Motor neuron (in vitro differentiated cells): ENCODE results near the gene AGR3. TPM values are rescaled to one million over a fixed set of nuclear protein-coding genes. Genes with fewer than 3 reads are reported as not detected.

Experiments
- ATAC-seq, 8 experiments: fragments of 200-7000 bp; cut with Tn5 transposase; replicated peaks in 6 of 8; 2 replicates each; pipeline ENCODE4 v1.8.0; 2021; ENCODE audit warnings: mild to moderate bottlenecking in 8 of 8, moderate library complexity in 8 of 8
- H3K27ac ChIP-seq, 2 donors: fragments of 250-450 bp; sonication (Bioruptor Pico); 2 replicates each; pipeline ENCODE4 v1.9.0; 2021; ENCODE audit warnings: antibody characterized with exemption in 2 of 2, mild to moderate bottlenecking in 2 of 2, moderate library complexity in 1 of 2
- H3K4me1 ChIP-seq, 2 donors: fragments of 250-450 bp; sonication (Bioruptor Pico); replicated peaks in 1 of 2; 2 replicates each; pipeline ENCODE4 v1.6.1; 2021; ENCODE audit warnings: antibody characterized with exemption in 2 of 2, mild to moderate bottlenecking in 2 of 2, moderate library complexity in 1 of 2
- H3K4me3 ChIP-seq, 5 donors: fragments of 250-450 bp; sonication (Bioruptor Pico); 2 replicates each; pipeline ENCODE4 v1.9.0; 2021; ENCODE audit warnings: antibody characterized with exemption in 5 of 5, mild to moderate bottlenecking in 5 of 5, moderate library complexity in 4 of 5
- WGBS, 10 experiments: fragments of 450-650 bp; shearing (Covaris generic); methylation state at CpG; one replicate each; pipeline ENCODE4 v1.0.0; 2022; 5-methylcytosine and 5-hydroxymethylcytosine counted together
- in situ Hi-C, 9 experiments: fragments of 400-800 bp; cut with MboI; loops; one replicate each; pipeline ENCODE4 v1.15.0; 2021; ENCODE audit warnings: low sequenced_read_pairs in 9 of 9, low pct_unique_long_range_greater_than_20kb in 2 of 9; ENCODE audit not compliant: unreplicated experiment in 9 of 9
- total RNA-seq, 8 experiments: library from RNA; unstranded; fragments of 300-600 nt; gene quantifications; 2 replicates each; pipeline versions ENCODE4 v1.2.3 to v1.2.4, GENCODE V29; 2022

AGR3 gene
- total RNA-seq, 8 experiments from 2014 or later = 1.3 TPM; not detected in 7

GRCh38 chr7:16916105-16916639, 34.4 kb upstream of the AGR3 start:
- no peak overlapping the region for H3K27ac ChIP-seq
- peak in 6 of 8 experiments; percentile 24 to 49 (median 46) for ATAC-seq
- in situ Hi-C loops = loop anchor here in 3 of 9 experiments (10.0 to 25.0 kb wide), 4 partner anchors 111 to 829 kb away; partner anchors contain the start of gene AGR2 (in 1 of the 3)

GRCh38 chr7:16915405-16915804, 33.6 kb upstream of the AGR3 start:
- WGBS, 10 experiments = 37 to 100% (median 95%) methylated on average over 1 to 3 of the region's 4 CpGs; no CpG with 5 or more reads in 3 of the 10 experiments
- Histone ChIP-seq H3K4me1 (peaks cover 8% of the 10 kb centered on the region in 2 donors), H3K4me3 (no peak overlapping the region), H3K27ac (no peak overlapping the region)
- in situ Hi-C loops = loop anchor here in 3 of 9 experiments (10.0 to 25.0 kb wide), 4 partner anchors 111 to 828 kb away; partner anchors contain the start of gene AGR2 (in 1 of the 3)
- peak in 3 of 8 experiments; percentile 67 to 89 (median 87) for ATAC-seq

More at GRCh38 chr7:16916105-16916639, 34.4 kb upstream of the AGR3 start:
- WGBS, 10 experiments = 20 to 83% (median 76%) methylated on average over 1 of the region's 1 CpG; no CpG with 5 or more reads in 4 of the 10 experiments
- peaks cover 8% of the 10 kb centered on the region in 2 donors for H3K4me1 ChIP-seq
- no peak overlapping the region for H3K4me3 ChIP-seq

GRCh38 chr7:16914771-16915170, 33.0 kb upstream of the AGR3 start:
- no peak overlapping the region for H3K27ac ChIP-seq
- in situ Hi-C loops = loop anchor here in 3 of 9 experiments (10.0 to 25.0 kb wide), 4 partner anchors 110 to 827 kb away; partner anchors contain the start of gene AGR2 (in 1 of the 3)
- ATAC-seq = peak in 2 of 8 experiments; percentile 80 to 84
- 60 to 100% (median 91%) methylated on average over 1 to 4 of the region's 4 CpGs; no CpG with 5 or more reads in 2 of the 10 experiments for WGBS, 10 experiments
- peaks cover 8% of the 10 kb centered on the region in 2 donors for H3K4me1 ChIP-seq
- no peak overlapping the region for H3K4me3 ChIP-seq

DNA sequence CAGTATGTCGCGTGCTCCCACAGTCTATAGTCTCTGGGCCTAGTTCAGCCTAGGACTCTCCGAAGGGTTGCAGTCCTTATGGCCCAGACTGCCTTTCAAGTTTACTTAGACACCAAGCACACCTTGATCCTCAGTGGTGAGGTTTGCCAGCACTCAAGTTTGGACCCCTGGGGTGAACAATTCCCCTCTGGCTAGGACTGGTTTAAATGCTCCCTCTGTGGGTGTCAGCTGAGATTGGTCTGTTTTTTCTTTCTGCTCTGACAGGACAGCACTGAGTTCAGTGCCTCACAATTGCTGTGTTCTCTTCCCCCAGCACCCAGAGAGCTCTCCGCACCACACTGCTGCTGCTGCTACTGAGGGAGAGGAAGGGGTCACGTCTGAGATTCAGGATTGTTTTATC, 31.9 kb upstream of the AGR3 start:
- in situ Hi-C loops = loop anchor here in 3 of 9 experiments (10.0 to 25.0 kb wide), 4 partner anchors 109 to 826 kb away; partner anchors contain the start of gene AGR2 (in 1 of the 3)
- WGBS, 10 experiments = 60 to 100% (median 92%) methylated on average over 1 to 3 of the region's 5 CpGs; no CpG with 5 or more reads in 4 of the 10 experiments
- no peak for ATAC-seq
- Histone ChIP-seq H3K4me1 (peaks cover 8% of the 10 kb centered on the region in 2 donors), H3K27ac (no peak overlapping the region), H3K4me3 (no peak overlapping the region)

DNA sequence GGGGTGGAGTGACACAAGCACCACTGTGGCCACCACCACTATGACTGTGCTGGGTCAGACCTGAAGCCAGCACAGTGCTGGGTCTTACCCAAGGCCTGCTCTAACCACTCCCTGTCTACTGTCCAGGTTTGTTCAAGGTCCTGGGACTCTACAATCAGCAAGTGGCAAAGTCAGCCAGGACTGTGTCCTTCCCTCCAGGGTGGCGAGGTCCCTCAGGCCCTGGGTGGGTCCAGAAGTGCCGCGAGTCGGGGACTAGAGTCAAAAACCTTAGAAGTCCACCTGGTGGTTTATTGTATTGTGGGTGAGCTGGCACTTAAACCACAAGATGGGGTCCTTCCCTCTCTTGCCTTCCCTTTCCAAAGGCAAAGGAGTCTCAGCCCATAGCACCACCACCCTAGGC, 30.8 kb upstream of the AGR3 start:
- in situ Hi-C loops = loop anchor here in 3 of 9 experiments (10.0 to 25.0 kb wide), 4 partner anchors 108 to 825 kb away; partner anchors contain the start of gene AGR2 (in 1 of the 3)
- ATAC-seq = no peak

GRCh38 chr7:16908561-16908960, 26.8 kb upstream of the AGR3 start:
- Histone ChIP-seq H3K4me3 (no peak overlapping the region), H3K4me1 (peaks cover 0 to 3% of the 10 kb centered on the region in 2 donors), H3K27ac (no peak overlapping the region)
- in situ Hi-C loops = loop anchor here in 2 of 9 experiments (25.0 kb wide), 3 partner anchors 196 to 821 kb away; no protein-coding TSS in a partner anchor
- 61 to 100% (median 90%) methylated on average over 2 to 3 of the region's 3 CpGs; no CpG with 5 or more reads in 1 of the 10 experiments for WGBS, 10 experiments
- ATAC-seq = no peak

More for the DNA sequence above, 30.8 kb upstream of the AGR3 start:
- WGBS, 10 experiments = 80 to 100% (median 100%) methylated on average over 1 to 4 of the region's 4 CpGs; no CpG with 5 or more reads in 6 of the 10 experiments
- Histone ChIP-seq H3K27ac (no peak overlapping the region), H3K4me1 (peaks cover 8% of the 10 kb centered on the region in 2 donors), H3K4me3 (no peak overlapping the region)

DNA sequence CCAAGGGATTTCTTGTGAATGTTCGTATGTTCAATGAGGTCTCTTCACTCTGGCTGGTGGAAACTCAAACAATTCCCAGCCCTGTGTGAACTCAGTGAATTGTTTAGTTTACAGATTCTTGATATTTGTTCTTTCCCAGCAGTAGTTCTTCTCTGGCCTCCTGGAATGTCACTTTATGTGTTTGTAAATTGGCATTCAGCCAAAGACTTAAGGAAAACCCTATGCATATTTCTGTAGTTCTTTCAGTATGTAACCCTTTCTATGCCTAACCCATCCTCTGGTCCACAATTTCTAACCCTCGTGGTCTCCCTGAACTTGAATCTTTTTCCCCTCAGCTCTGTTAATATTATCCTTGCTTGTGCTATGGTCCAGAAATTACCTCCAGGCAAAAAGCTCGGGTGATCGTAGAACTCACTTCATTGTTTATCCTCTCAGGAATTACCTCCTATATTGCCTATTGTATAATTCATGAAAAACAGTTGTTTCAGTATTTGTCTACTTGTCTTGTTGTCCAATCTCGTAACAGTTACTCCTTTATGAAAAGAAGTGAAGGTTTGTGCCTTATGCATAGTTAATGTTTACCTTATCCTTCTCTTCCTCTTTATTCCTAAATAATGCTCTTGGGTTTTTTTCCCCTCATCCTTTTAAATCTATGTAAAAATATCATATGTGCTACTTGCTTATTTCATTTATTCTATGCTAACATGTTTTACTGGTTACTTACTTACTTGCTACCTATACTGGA, 23.7 kb upstream of the AGR3 start:
- in situ Hi-C loops = loop anchor here in 2 of 9 experiments (25.0 kb wide), 3 partner anchors 193 to 818 kb away; no protein-coding TSS in a partner anchor
- WGBS, 10 experiments = 48 to 94% (median 74%) methylated on average over 2 to 5 of the region's 5 CpGs
- Histone ChIP-seq H3K4me3 (no peak overlapping the region), H3K4me1 (peaks cover 0 to 3% of the 10 kb centered on the region in 2 donors), H3K27ac (no peak overlapping the region)
- ATAC-seq = peak in 5 of 8 experiments; percentile 27 to 91 (median 46)

DNA sequence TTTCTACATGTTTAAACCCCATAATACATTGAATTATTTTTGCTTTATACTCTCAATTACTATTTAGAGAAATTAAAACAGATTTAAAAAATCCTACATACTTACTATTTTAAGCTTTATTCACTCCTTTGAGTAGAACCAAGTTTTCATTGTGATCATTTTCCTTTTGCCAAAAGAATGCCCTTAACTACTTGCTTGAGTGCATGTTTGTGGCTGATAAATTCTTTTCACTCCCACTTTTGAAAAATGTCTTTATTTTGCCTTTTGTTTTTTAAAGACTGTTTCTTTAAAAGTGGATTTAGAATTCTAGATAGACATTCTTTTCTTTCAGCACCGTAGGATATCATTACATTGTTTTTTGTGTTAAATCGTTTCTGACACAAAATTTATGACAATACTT, 22.3 kb upstream of the AGR3 start:
- in situ Hi-C loops = loop anchor here in 2 of 9 experiments (25.0 kb wide), 3 partner anchors 192 to 817 kb away; no protein-coding TSS in a partner anchor
- no peak for ATAC-seq
- no peak overlapping the region for H3K4me3 ChIP-seq
- WGBS, 10 experiments = 24 to 73% (median 63%) methylated on average over 2 of the region's 2 CpGs
- H3K27ac ChIP-seq = no peak overlapping the region
- peaks cover 0 to 3% of the 10 kb centered on the region in 2 donors for H3K4me1 ChIP-seq

DNA sequence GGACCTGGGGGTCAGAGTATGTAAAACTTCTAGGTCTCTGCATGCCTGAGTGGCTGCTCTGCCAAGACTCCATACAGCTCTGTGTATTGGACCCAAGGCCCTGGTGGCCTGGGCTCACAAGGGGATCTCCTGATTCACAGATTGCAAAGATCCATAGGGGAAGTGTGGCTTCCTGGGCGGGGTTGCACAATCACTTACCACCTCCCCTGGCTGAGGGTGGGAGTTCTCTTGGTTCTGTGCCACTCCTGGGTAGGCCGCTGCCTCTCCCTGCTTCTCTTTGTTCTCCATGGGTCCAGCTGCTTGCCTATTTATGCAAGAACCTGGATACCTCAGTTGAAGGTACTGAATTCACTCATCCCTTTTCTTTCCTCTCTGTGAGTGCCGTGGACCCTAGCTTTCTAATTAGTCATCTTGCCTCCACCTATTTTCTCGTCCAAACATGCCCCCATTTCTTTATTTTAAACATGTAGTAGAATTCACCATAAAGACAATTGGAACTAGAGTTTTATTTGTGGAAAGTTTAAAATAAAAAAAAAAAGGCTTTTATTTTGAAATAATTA, 18.5 kb upstream of the AGR3 start:
- H3K27ac ChIP-seq = no peak overlapping the region
- in situ Hi-C loops = loop anchor here in 2 of 9 experiments (25.0 kb wide), 3 partner anchors 188 to 813 kb away; no protein-coding TSS in a partner anchor
- no peak for ATAC-seq
- WGBS, 10 experiments = 14 to 100% (median 71%) methylated on average over 1 to 4 of the region's 4 CpGs
- peaks cover 0 to 3% of the 10 kb centered on the region in 2 donors for H3K4me1 ChIP-seq
- no peak overlapping the region for H3K4me3 ChIP-seq

GRCh38 chr7:16891874-16892643, 10.3 kb upstream of the AGR3 start:
- Histone ChIP-seq H3K4me1 (no peaks in the 10 kb centered on the region), H3K4me3 (no peak overlapping the region), H3K27ac (no peak overlapping the region)
- WGBS, 10 experiments = 60 to 100% (median 100%) methylated on average over 1 of the region's 1 CpG; no CpG with 5 or more reads in 5 of the 10 experiments
- in situ Hi-C loops = no loop called here
- ATAC-seq = no peak

- no peak overlapping the region for H3K4me3 ChIP-seq
- WGBS, 10 experiments = 32 to 71% (median 47%) methylated on average over 1 to 2 of the region's 2 CpGs; no CpG with 5 or more reads in 3 of the 10 experiments
- ATAC-seq = peak in 4 of 8 experiments; percentile 70 to 96 (median 82)
- no peaks in the 10 kb centered on the region for H3K4me1 ChIP-seq
- in situ Hi-C loops = no loop called here
- H3K27ac ChIP-seq = no peak overlapping the region
Observed at GRCh38 chr7:16891338-16891737, 9.6 kb upstream of the AGR3 start.
